Transverse colon (tissue), 4 donors: Measurements from ENCODE around the gene DNAJC10. TPM values are rescaled to one million over a fixed set of nuclear protein-coding genes. Genes with fewer than 3 reads are reported as not detected.

Experiments used
- DNase-seq: peaks from one replicate; pipeline ENCODE4 v3.0.0-alpha.2; 2019
- H3K27ac ChIP-seq, 4 donors: fragments of 200-600 bp; sonication (generic); 2 replicates each; pipeline ENCODE4 v1.5.1; 2016 to 2018; ENCODE audit warnings: inconsistent platforms in 4 of 4
- H3K27me3 ChIP-seq: fragments of 200-600 bp; sonication (generic); 2 replicates; pipeline ENCODE4 v1.5.1; 2017; ENCODE audit warnings: inconsistent platforms
- H3K36me3 ChIP-seq, 4 donors: fragments of 200-600 bp; sonication (generic); 2 replicates each; pipeline ENCODE4 v1.5.1; 2017 to 2019; ENCODE audit warnings: inconsistent platforms in 4 of 4
- H3K4me1 ChIP-seq, 4 donors: fragments of 200-600 bp; sonication (generic); 2 replicates each; pipeline ENCODE4 v1.5.1; 2017 to 2020; ENCODE audit warnings: inconsistent platforms in 4 of 4
- H3K4me3 ChIP-seq, 4 donors: fragments of 200-600 bp; sonication (generic); 1 replicate in 1 of 4; 2 replicates in 3 of 4; pipeline versions ENCODE4 v1.5.1 to v1.6.1; 2017 to 2019; ENCODE audit warnings: inconsistent platforms in 4 of 4
- H3K9me3 ChIP-seq, 2 donors: fragments of 200-600 bp; sonication (generic); 2 replicates each; pipeline ENCODE4 v1.5.1; 2017 to 2019; ENCODE audit warnings: inconsistent platforms in 2 of 2
- CTCF ChIP-seq, 5 experiments: fragments of 200-600 bp in 3 of 5; fragments of 450-650 bp in 2 of 5; sonication (generic) in 3 of 5; IDR thresholded peaks; 1 replicate in 2 of 5; 2 replicates in 3 of 5; pipeline ENCODE4 v1.5.1; 2016 to 2017; ENCODE audit warnings: antibody characterized with exemption in 5 of 5, inconsistent platforms in 3 of 5, mild to moderate bottlenecking in 2 of 5, moderate library complexity in 1 of 5
- EP300 ChIP-seq: sonication (generic); formaldehyde crosslinking; IDR thresholded peaks from one replicate; pipeline ENCODE4 v1.6.1; 2017; ENCODE audit warnings: antibody characterized with exemption, low read depth
- POLR2A ChIP-seq: fragments of 450-650 bp; IDR thresholded peaks from one replicate; pipeline ENCODE4 v1.6.1; 2016; ENCODE audit warnings: antibody characterized with exemption, mild to moderate bottlenecking, moderate library complexity
- POLR2AphosphoS5 ChIP-seq, 3 donors: sonication (generic); formaldehyde crosslinking; IDR thresholded peaks; one replicate each; pipeline ENCODE4 v1.6.1; 2016; ENCODE audit warnings: antibody characterized with exemption in 3 of 3
- WGBS, 2 donors: methylation state at CpG; one replicate each; pipeline ENCODE4 v1.1.5; 2018; ENCODE audit warnings: low coverage in 1 of 2; 5-methylcytosine and 5-hydroxymethylcytosine counted together
- in situ Hi-C, 4 donors: fragments of 200-750 bp; cut with MboI; loops; one replicate each; pipeline versions ENCODE4 v1.15.0 to v1.15.1; 2017; ENCODE audit warnings: low sequenced_read_pairs in 3 of 4, low pct_ligation_motif_present in 1 of 4, low pct_unique_long_range_greater_than_20kb in 1 of 4
- intact Hi-C: fragments of 100-400 bp; cut with DNase I; formaldehyde crosslinking; loops from one replicate; pipeline ENCODE4 v1.15.1; 2023; ENCODE audit warnings: low total_unique reads
- small RNA-seq, 4 donors: library from RNA; depleted of rRNA; stranded (forward); fragments of <200 nt; gene quantifications; one replicate each; pipeline ENCODE3, GENCODE V24; 2016
- total RNA-seq, 4 donors: library from RNA; depleted of rRNA; stranded (reverse); fragments of >200 nt; gene quantifications; one replicate each; pipeline ENCODE4 v1.1.0, GENCODE V29; 2016

Gene DNAJC10
- total RNA-seq, 4 donors from 2014 or later, result 27.4 to 37.9 (median 35.5) TPM

DNA sequence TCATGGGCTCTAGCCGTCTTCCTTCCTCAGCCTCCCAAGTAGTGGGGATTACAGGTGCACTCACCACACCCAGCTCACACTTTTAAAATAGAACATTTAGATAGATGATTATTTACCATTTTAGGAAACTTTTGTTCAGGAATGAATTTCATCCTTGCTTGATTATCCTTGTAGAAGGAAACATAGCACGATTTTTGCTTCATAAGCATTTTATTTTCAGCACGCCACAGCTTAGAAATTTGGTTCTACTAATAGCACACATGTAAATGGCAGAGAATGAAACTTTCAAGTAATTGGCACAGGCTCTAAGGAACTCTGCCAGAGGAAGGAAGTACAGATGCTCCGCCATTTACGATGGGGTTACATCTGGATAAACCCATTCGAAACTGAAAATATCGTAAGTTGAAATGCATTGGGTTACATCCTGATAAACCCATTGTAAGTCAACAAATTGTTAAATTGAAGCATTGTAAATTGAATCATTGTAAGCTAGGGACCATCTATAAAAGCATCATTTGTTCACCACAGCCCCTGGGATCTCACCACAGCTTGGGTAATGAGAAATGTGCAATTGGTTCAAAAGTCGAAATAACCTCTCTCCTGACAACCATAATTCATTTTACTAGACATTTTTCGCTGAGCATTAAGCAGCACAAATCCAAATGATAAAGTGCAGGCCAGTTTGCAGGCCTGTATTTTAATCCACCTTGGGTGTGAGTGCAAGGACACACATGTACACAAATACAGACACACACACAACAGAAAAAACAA, 117.2 kb downstream of the DNAJC10 start:
- Histone ChIP-seq H3K4me1 (no peaks in the 10 kb centered on the region), H3K9me3 (no peaks in the 10 kb centered on the region), H3K27me3 (no peaks in the 10 kb centered on the region), H3K4me3 (no peak overlapping the region), H3K36me3 (no peaks in the 10 kb centered on the region), H3K27ac (no peak overlapping the region)
- no peak for TF ChIP-seq EP300
- TF ChIP-seq POLR2A, result no peak
- TF ChIP-seq POLR2AphosphoS5 (IDR thresholded peaks at IDR 0.05), result no peak
- no peak for TF ChIP-seq CTCF (IDR thresholded peaks at IDR 0.05)
- intact Hi-C loops (no loop called here), in situ Hi-C loops (no loop called here)
- no peak for DNase-seq
- 76 to 84% methylated on average over 9 of the region's 9 CpGs for WGBS, 2 donors

- Histone ChIP-seq H3K27ac (no peak overlapping the region), H3K4me3 (no peak overlapping the region), H3K9me3 (no peaks in the 10 kb centered on the region), H3K36me3 (no peaks in the 10 kb centered on the region), H3K4me1 (no peaks in the 10 kb centered on the region), H3K27me3 (no peaks in the 10 kb centered on the region)
- 64 to 73% methylated on average over 1 of the region's 1 CpG for WGBS, 2 donors
- intact Hi-C loops, result no loop called here
- no peak for DNase-seq
- in situ Hi-C loops, result no loop called here
- TF ChIP-seq POLR2A (no peak), CTCF (IDR thresholded peaks at IDR 0.05) (no peak), EP300 (no peak), POLR2AphosphoS5 (IDR thresholded peaks at IDR 0.05) (no peak)
Observed at GRCh38 chr2:182834293-182834692, 118.2 kb downstream of the DNAJC10 start.

DNA sequence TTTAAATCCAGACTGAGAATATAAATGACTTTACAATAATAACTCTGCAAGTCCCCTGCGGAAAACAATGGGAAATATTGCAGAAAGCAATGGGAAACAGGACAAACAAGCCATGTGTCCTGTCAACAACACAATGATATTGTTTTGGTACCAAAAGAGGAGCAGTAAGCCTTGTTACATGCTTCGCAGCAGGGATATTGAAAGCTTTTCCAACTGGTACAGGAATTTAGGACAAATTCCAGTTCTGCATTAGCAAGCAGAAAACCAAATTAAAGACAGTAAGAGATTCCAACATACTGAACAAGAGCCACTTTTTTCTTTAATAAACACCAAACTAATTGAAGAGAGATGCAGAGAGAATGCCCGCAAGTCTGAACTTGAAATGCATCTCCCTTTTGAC, 120.4 kb downstream of the DNAJC10 start:
- no peaks in the 10 kb centered on the region for H3K9me3 ChIP-seq
- intact Hi-C loops (no loop called here), in situ Hi-C loops (no loop called here)
- no peak overlapping the region for H3K4me3 ChIP-seq
- no peaks in the 10 kb centered on the region for H3K27me3 ChIP-seq
- DNase-seq, result no peak
- WGBS, 2 donors, result 83 to 89% methylated on average over 3 of the region's 3 CpGs
- no peaks in the 10 kb centered on the region for H3K36me3 ChIP-seq
- TF ChIP-seq EP300 (no peak), POLR2A (no peak), CTCF (IDR thresholded peaks at IDR 0.05) (no peak), POLR2AphosphoS5 (IDR thresholded peaks at IDR 0.05) (no peak)
- H3K27ac ChIP-seq, result no peak overlapping the region
- H3K4me1 ChIP-seq, result no peaks in the 10 kb centered on the region

Small RNA genes within 50 kb of the gene (small RNA-seq; reads per million reads assigned to genes)
- gene RF00019, result 0 reads per million in 4 donors

Other genes starting within 250 kb of the DNAJC10 start
- gene FRZB, start 150.4 kb downstream of the DNAJC10 start, total RNA-seq, result 10 to 100 TPM in 1 of 4 donors, 1 to 10 TPM in 2, under 1 TPM in 1; 0.37 to 11.9 (median 2.9) TPM